Psoas muscle (tissue), 8 donors: ENCODE measurements around the gene CIAO2B. TPM values are rescaled to one million over a fixed set of nuclear protein-coding genes. Genes with fewer than 3 reads are reported as not detected.

Source experiments
- ATAC-seq, 4 donors: fragments of 200-7000 bp; cut with Tn5 transposase; one replicate each; pipeline ENCODE4 v1.9.1; 2020; ENCODE audit warnings: moderate library complexity in 3 of 4, mild to moderate bottlenecking in 2 of 4
- DNase-seq, 2 donors: peaks; one replicate each; pipeline ENCODE4 v3.0.0-alpha.2; 2020
- H3K27ac ChIP-seq: fragments of 200-600 bp; one replicate; pipeline ENCODE4 v1.8.0; 2022
- H3K27me3 ChIP-seq, 3 donors: fragments of 200-600 bp in 1 of 3; one replicate each; pipeline versions ENCODE4 v1.6.1 to v1.8.0; 2013 to 2022; ENCODE audit warnings: low read length in 2 of 3, mild to moderate bottlenecking in 2 of 3, moderate library complexity in 1 of 3; ENCODE audit not compliant: insufficient read depth in 3 of 3
- H3K36me3 ChIP-seq, 2 donors: fragments of 200-600 bp in 1 of 2; one replicate each; pipeline versions ENCODE4 v1.6.1 to v1.8.0; 2013 to 2022; ENCODE audit warnings: low read depth in 1 of 2, mild to moderate bottlenecking in 1 of 2, moderate library complexity in 1 of 2; ENCODE audit not compliant: insufficient read depth in 1 of 2
- H3K4me1 ChIP-seq: fragments of 200-600 bp; one replicate; pipeline ENCODE4 v1.8.0; 2022
- H3K4me3 ChIP-seq: fragments of 200-600 bp; one replicate; pipeline ENCODE4 v1.8.0; 2022; ENCODE audit warnings: mild to moderate bottlenecking
- H3K9me3 ChIP-seq: fragments of 200-600 bp; one replicate; pipeline ENCODE4 v1.8.0; 2022
- WGBS, 3 donors: extraction: QIAGEN DNeasy Blood & Tissue Kit; methylation state at CpG; one replicate each; pipeline versions ENCODE4 v1.1.6 to v1.1.7; 2013; 5-methylcytosine and 5-hydroxymethylcytosine counted together
- intact Hi-C, 2 donors: fragments of 100-400 bp; cut with DNase I; formaldehyde crosslinking; loops; one replicate each; pipeline versions ENCODE4 v1.11.0 to v1.14.2; 2022
- polyA plus RNA-seq, 3 donors: library from polyadenylated mRNA; stranded (reverse); fragments of 200-250 nt; gene quantifications; one replicate each; pipeline ENCODE4 v1.2.3, GENCODE V29; 2013
- total RNA-seq, 4 donors: library from RNA; stranded (reverse); fragmentation: NEBNext Ultra II Directional in 2 of 4; extraction: Animal tissue kit (Norgen Biotek cat#: 25700) in 2 of 4; gene quantifications; one replicate each; pipeline versions ENCODE4 v1.2.1 to v1.2.4, GENCODE V29; 2021 to 2023
- TF ChIP-seq, protein P1 (sequence below): fragments of 200-600 bp; IDR thresholded peaks from one replicate; pipeline ENCODE4 v1.8.0; 2022; ENCODE audit warnings: antibody characterized with exemption
- donor health status: healthy with polysubstance abuse.
- donor health status: DM: no; HTN: no; CAD: no; lungs with moderate emphysema.
- donor health status: Bipolar disorder and iron deficiency.
- donor health status: healthy.
- donor health status: DM: yes; HTN: yes; CAD: no.
- donor health status: DM: no; HTN: no; CAD: no.
- donor health status: DM: no; HTN: no; CAD: no.
- donor health status: DM: yes; HTN: yes; CAD: no.

Gene CIAO2B
- total and polyA plus RNA-seq, 7 donors = 145 to 818 (median 346) TPM

DNA sequence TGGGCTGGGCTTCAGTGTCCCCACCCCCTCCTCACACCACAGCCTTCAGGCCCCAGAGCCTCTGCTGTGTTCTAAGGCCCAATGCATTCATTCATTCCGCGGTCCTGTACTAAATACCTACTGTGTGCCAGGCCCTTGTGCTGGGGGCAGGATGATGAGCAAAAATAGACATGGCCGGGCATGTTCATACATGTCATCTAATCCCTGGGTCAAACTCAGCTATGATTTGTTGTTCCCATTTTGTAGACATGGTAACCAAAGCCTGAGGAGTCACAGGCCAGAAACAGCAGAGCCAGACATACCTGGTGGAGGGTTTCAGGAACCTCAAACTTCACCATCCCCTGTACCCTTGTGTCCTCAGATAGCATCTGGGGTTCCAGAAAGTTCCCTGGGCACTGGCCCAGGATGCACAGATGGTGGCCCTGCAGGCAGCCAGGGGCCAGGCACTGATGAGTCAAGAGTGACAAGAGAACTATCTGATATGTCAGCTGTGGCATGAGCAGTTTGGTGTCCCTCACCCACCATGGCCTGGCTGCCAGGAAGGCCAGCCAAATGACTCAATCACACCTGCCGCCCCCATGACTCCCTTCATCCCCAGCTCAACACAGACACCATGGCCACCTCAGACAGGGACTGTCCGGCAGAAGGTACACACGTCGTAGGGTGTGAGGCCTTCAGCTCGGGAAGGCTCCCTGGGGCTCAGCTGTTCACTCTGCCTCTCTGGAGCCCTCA lies 6.1 kb downstream of the CIAO2B start:
- Histone ChIP-seq H3K27ac (peak overlapping the region; percentile 96), H3K9me3 (no peaks in the 10 kb centered on the region)
- peak; percentile 54 to 69 (median 62) for ATAC-seq

DNA sequence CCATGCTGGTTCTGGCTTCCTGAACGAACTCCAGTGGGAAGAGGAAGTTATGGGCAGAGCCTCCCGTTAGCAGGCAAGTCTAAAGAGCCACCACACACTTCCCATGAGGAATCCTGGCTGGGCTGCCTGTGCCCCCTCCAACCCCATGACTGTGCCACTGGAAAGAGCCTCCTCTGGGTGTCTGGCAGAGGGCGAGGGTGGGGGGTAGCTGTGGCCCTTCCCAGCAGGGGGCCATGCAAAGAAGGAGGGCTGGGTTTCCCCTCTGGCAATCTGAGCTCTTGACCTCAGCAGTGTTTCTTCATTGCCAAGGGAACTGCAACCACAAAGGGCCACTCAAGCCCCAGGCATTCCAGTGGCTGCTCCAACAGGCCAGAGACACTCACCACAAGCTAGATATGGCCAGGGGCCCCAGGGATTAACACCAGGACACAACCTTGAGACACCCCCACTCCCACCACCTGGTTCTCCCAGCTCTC lies 7.2 kb downstream of the CIAO2B start:
- peaks cover 0 to 34% of the 10 kb centered on the region in 2 donors for H3K36me3 ChIP-seq
- ATAC-seq (peak; percentile 3 to 46 (median 36)), DNase-seq (peak in 1 of 2 donors; percentile 73)
- TF ChIP-seq, protein P1, sequence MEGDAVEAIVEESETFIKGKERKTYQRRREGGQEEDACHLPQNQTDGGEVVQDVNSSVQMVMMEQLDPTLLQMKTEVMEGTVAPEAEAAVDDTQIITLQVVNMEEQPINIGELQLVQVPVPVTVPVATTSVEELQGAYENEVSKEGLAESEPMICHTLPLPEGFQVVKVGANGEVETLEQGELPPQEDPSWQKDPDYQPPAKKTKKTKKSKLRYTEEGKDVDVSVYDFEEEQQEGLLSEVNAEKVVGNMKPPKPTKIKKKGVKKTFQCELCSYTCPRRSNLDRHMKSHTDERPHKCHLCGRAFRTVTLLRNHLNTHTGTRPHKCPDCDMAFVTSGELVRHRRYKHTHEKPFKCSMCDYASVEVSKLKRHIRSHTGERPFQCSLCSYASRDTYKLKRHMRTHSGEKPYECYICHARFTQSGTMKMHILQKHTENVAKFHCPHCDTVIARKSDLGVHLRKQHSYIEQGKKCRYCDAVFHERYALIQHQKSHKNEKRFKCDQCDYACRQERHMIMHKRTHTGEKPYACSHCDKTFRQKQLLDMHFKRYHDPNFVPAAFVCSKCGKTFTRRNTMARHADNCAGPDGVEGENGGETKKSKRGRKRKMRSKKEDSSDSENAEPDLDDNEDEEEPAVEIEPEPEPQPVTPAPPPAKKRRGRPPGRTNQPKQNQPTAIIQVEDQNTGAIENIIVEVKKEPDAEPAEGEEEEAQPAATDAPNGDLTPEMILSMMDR = no peak
- H3K27ac ChIP-seq = peak overlapping the region; percentile 96
- peak overlapping the region; percentile 67 for H3K4me3 ChIP-seq
- peaks cover 42% of the 10 kb centered on the region for H3K4me1 ChIP-seq
- intact Hi-C loops = loop anchor here in 1 of 2 donors (2.0 kb wide), 1 partner anchor 26 kb away; no protein-coding TSS in a partner anchor
- no peaks in the 10 kb centered on the region for H3K27me3 ChIP-seq
- H3K9me3 ChIP-seq = no peaks in the 10 kb centered on the region
- 18 to 25% (median 21%) methylated on average over 3 of the region's 3 CpGs for WGBS, 3 donors

More for the DNA sequence above, 6.1 kb downstream of the CIAO2B start:
- TF ChIP-seq, protein P1 = no peak
- DNase-seq = peak; percentile 82 to 92
- WGBS, 3 donors = 25 to 41% (median 28%) methylated on average over 8 of the region's 8 CpGs
- Histone ChIP-seq H3K27me3 (no peaks in the 10 kb centered on the region), H3K4me3 (peak overlapping the region; percentile 24), H3K4me1 (peaks cover 49% of the 10 kb centered on the region), H3K36me3 (peaks cover 0 to 32% of the 10 kb centered on the region in 2 donors)
- intact Hi-C loops = loop anchor here in 1 of 2 donors (2.0 kb wide), 1 partner anchor 27 kb away; no protein-coding TSS in a partner anchor

DNA sequence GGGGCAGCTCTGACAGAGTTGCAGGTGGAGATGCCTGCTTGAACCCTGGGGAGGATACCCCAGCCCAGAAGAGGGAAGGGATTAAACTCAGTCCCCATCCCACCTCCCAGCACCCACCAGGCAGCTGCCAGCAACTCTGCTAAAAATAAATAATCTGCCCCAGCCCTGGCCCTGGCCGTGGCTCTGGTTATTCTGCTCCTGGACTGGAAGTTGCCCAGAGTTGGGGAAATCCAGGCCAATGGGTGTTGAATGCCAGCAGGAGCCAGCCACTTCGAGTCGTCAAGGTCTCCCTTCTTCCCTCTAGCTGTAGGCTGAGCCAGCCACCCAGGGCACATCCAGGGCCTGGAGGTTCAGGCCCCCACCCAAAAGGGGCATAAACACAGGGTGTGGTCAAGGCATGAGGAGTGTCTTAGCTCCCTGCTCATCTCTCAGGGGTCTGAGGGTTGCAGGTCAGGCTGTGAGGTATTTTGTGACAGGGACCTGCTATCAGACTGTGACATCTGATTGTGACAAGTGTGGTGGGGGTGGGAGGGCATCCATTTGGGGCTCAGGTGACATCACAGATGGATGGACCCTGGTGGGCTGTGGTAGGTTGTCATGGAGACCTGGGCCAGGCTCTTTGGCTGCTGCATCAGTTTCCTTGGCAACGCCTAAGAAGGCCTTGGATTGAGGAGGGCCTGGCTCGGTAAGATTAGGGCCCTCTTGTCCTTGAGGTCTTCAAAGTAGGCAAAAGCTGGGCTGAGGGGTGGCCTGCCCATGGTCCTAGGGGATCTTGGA lies 7.8 kb downstream of the CIAO2B start:
- H3K4me1 ChIP-seq = peaks cover 40% of the 10 kb centered on the region

DNA sequence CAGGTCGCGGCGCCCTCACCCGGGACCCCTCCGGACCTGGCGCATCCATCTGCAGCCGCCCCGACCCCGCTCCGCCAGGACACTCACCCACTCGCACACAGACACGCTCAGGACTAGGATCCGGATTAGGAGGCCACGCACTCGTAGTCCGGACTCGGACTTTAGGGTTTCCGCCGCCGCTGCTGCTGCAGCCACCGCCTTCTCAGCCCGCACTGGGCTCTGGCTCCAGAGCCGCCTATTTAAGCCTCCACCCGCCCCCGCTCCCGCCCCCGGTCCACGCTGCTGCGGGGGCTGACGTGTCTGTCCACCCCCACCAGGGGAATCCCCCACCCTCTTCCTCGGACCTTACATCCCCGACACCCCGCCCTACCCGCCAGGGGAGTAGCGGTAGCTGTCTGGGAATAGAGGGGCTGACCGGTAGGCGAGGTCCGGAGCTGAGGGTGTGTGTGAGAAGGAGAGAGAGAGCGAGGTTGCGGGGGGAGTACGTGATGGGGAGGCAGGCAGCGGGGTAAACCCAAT lies 8.8 kb downstream of the CIAO2B start, which contains the start of gene RRAD:
Gene RRAD (minus strand): TSS at position 214 of the 519 bp plus-strand sequence. CDS start 356 bp downstream, outside the sequence.
- peak; percentile 23 to 45 (median 34) for ATAC-seq
- Histone ChIP-seq H3K4me1 (peaks cover 37% of the 10 kb centered on the region), H3K4me3 (peak within 1 kb of the TSS; percentile 67), H3K9me3 (no peaks in the 10 kb centered on the region), H3K36me3 (peaks cover 0 to 32% of the 10 kb centered on the region in 2 donors), H3K27ac (peak within 1 kb of the TSS; percentile 96), H3K27me3 (no peaks in the 10 kb centered on the region)
- peak; percentile 80 to 87 for DNase-seq
- intact Hi-C loops = no loop called here
- 1 to 2% (median 2%) methylated on average over 31 to 42 of the region's 42 CpGs for WGBS, 3 donors
- TF ChIP-seq, protein P1 = no peak

More for the DNA sequence above, 7.8 kb downstream of the CIAO2B start:
- DNase-seq = peak; percentile 67 to 82
- peak overlapping the region; percentile 96 for H3K27ac ChIP-seq
- H3K9me3 ChIP-seq = no peaks in the 10 kb centered on the region
- H3K36me3 ChIP-seq = peaks cover 0 to 32% of the 10 kb centered on the region in 2 donors
- TF ChIP-seq, protein P1 = no peak
- H3K27me3 ChIP-seq = no peaks in the 10 kb centered on the region
- peak overlapping the region; percentile 67 for H3K4me3 ChIP-seq
- intact Hi-C loops = loop anchor here in 1 of 2 donors (2.0 kb wide), 1 partner anchor 26 kb away; no protein-coding TSS in a partner anchor
- 31 to 41% (median 40%) methylated on average over 5 of the region's 5 CpGs for WGBS, 3 donors
- peak; percentile 0 to 49 (median 23) for ATAC-seq
